ENCODE data around the gene TLX3.
A peak's percentile ranks its signal among the peaks of the same experiment; 100 is the strongest.
"Not testable (repeated sequence)": the region's sequence is repeated elsewhere in the genome, so short reads cannot be mapped to it uniquely, and the experiment has no call there.

Gene TLX3

DNA sequence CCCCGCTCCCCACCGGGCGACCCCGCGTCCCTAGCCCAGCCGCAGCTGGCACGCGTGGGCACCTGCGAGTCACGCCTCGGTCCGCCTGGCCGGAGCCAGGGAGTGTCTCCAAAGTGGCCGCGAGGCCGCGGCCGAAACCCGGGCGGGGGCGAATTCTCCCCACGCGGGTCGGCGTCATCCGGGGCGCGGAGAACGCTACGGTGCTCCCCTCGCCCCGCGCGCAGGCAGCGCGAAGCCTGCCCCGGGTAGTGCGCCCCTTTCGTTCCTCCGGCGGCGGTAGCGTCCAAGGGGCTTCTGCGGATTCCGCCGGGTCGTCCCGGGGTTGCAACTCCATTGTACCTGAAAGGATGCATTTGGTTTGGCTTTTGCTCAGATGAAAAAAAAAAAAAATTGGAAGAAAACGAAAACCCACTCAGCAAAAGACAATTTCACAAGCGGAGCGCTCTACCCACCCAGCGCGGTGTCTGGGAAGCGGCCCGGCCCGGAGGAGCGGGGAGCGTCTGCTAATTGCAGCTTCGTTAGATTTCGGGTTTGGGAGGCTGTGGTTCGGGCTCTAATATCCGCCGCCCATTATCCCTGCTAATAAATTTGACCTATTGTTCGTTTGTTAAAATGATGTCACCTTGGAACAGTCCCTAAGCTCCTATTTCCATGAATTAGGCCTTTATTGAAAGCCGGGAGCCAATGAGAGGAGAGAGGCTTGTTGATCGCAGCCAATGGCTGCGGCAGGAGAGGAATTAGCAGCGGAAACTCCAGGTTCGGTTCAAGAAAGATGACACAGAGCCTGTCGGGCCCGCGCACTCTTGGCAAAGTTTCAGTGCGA is at the start of gene TLX3:
TSS of gene TLX3 (plus strand) at position 796 of the 823 bp plus-strand sequence. CDS start 118 bp downstream, outside the sequence.
- no peak for DNase-seq

DNA sequence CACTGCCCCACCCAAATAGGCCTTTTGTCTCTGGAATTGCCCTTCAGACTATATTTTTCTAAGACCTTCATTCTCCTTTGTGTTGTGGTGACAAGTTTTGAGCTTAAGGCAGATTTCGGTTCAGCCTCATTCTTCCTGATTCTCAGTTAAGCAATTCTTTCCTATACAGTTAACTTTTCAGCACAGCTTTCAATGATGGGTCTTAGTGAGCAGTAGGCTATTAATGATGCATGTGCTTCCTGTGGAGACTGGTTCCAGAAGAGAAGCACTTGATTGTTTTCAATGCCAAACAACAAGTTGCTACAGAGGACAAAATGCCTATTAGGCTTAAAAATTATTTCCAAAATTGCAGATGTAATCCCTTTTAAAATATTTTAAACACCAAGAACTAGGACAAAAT is 47.7 kb upstream of the TLX3 start:
- no peak for DNase-seq

DNA sequence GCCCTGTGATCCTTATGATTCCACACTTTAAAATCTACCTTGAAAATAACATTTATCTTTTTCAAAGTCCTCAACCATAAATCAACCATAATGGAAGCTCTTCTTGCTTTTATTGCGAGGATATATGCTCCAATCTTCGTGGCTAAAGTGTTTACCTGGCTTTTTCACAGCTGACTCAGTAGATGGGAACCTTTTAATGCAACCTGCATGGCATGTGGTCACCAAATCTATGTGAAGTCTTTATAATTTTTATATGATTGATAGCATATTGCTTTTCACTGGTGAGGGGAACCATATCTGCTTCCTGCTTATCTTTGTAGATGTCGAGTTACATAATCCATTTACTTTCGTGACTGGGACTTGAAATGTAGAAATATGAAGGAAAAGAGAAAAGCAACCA is 47.1 kb upstream of the TLX3 start:
- no peak for DNase-seq

DNA sequence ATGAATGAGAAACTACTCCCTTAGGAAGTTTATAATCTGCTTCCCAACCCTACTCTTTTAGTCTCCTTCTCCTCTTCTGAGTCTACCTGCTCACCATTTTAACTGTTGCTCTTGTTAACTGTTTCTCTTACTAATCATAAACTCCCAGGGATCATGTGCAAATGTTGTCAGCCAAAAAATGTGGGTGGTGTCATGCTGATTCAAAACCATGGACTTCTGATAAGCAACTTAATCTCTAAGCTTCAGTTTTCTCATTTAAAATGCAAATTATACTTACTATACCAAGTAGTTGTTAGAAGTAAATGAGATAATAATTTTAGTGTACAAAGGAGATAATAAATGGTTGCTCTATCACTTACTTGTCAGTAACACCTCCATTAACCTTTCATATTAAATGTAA is 45.9 kb upstream of the TLX3 start:
- DNase-seq = no peak

DNA sequence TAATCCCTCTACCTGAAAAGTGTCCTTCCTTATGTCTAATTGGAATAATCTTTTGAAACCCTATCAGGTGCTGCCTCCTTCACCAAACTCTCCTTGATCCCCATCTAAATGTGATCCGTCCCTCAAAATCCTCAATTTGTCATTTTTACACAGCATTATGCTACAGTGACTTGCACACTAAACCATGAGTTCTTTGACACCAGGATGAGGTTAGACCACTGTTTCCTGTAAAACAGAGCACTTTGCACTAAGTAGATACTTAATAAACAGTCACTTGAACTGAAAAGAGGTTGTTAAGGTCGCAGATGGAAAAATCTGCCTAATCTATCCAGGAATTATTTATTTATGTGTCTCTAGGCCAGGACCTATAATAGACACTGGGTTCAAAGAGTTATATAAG is 44.2 kb upstream of the TLX3 start:
- no peak for DNase-seq

DNA sequence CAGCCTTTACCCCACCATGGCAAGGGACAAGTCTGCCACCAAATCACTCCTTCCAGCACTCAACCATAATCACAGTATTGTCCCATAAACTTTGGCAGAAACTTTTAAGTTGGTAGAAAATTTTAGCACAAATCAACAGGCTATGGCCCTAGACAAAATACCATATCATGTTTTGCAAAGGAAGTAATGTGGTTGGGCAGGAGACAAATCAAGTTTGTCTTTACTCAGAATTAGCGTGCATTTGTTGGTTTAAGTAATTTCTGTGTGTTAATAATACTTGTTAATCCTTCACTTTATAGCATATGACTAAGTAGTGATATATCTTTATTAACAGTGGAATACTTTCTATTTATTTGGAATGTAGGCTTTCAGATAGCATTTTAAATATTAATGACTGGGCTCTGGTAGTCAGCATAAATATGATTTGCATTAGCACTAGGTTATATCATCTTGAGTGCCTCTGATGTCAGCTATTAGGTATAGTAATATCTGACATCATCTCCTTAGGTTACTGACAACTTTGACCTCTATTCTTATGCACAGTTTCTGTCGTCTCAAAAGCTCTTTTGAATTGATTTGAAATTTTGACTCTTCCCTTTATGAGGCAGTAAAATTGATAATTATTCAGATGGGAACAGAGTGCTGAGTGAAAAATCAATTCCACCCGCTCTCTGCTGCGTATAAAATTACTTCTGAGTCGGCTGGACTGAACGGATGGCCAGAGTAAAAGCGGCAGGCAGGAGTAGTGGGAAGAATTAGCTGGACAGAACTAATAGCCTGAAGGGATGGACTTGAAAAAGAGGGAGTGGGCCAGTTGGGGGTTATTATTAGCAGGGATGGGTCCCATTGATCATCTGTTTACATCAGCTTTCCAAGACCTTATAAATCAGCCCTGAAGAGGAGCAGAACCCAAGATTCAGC is 40.1 kb upstream of the TLX3 start:
- no peak for DNase-seq

DNA sequence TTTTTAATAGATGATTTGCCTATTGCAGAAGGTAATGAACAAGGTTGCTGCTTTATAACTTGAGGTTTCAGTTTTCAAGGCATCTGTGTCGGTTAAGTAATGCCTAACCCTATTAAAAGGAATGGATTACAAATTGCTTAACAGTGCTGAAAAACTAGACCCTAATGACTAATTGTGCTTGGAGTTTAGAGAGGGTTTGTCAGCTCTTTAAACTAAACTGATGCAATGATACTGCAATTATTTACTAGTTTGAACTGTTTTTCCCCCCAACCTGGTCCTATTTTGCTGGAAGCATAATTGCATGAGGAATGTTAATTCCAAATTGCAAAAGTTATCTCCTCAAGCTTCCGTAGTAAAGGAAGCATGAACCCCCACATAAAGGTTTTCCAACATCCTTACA is 39.3 kb upstream of the TLX3 start:
- no peak for DNase-seq

DNA sequence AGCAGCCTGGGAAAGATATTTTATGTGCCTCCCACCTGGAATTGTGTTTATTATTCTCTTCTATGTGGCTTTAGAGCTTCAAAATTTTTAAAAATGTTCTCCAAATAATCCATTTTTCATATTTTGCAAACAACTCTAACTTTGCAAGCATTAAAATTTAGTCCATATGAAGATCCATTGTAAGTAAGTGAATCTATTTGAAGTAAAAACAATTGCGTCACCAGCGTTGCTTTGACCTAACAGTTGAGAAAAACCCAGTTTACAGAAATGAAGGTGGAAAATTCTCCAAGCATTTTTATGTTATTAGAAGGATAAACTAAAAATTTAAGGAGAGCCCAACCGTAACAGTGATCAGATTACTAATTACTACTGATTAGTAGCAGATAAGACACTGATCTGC is 38.9 kb upstream of the TLX3 start:
- no peak for DNase-seq

DNA sequence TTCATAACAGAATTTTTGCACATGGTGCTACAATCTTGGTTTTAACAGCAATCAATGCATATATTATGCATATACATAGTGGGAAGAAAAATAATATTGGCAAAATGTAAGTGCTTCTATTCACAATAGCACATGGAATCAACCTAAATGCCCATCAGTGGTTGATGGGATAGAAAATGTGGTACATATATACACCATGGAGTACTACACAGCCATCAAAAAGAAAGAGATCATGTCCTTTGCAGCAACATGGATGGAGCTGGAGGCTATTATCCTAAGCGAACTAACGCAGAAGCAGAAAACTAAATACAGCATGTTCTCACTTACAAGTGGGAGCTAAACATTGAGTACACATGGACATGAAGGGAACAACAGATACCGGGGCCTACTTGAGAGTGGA is 37.2 kb upstream of the TLX3 start:
- no peak for DNase-seq

DNA sequence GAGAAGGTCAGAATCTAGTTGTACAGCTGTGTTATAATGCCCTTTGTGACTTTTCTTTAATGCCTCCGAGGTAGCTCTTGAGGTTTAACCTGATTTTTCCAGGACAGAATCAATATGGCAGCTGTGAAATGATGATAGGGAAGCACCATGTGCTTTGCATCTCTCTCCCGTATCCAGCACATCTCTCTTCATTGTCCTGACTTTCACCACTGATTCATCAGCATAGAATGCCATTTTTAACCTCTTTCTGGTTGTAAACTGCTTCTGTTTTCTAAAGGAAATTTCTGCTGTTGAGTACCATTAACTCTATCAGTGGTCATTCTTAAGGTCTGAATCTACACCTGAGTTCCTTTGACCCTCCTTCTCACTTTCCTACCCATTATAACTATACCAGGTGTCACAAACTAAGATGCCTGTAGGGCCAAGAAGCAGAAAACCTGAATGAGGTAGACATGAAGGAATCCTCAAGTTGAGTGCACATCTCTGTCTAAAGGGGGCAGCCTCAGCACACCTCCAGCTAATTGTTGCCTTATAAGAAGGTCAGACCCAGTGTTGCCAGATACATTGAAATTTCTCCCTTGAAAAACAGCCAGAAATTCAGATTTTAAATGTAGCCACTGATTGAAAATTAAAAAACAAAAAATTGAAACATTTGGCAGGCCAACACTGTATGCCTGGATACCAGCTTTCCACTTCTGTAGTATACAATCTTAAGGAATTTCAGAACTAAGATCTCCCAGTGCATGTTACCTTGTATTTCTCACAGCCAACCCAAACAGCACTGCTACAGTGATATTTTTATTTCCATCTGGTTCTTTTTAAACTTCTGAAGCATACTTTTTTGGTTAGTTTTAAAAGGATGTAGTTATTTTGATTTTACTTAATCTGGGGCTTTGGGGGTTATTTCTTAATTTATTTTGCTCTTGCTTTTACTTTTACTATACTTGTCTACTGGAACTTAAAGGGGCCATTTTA is 35.8 kb upstream of the TLX3 start:
- peak; percentile 51 for DNase-seq

DNA sequence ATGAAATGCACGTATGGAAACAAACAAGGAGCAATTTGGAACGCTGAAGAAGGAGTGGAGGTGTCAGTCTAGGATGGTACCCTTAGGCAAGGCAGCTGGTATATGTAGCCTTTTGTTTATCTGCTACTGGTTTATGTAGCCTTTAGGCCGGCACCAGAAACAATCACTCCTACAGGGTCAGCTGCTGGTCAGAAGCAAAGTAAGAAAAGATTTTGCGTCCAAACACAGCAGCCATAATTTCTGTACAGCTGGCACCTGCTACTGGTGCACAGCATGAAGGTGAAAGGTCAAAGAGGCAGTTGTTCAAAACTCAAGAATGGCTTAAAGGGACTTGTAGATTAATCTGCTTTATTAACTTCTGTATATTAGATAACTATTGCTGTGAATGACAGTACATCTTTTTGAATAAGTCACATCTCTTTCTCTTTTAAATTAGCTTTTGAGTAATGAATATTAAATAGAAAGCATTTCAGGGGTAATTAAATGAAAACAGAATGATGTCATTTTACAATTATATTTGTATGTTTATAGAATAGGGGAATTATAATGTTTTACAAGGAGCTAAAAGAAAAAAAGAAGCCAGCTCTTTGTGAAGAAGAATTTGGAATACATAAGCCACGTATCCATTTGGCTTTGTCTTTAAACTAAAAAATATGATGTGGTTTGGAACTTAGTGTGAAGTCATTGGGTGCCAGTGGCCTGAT is 33.1 kb upstream of the TLX3 start:
- DNase-seq = no peak

DNA sequence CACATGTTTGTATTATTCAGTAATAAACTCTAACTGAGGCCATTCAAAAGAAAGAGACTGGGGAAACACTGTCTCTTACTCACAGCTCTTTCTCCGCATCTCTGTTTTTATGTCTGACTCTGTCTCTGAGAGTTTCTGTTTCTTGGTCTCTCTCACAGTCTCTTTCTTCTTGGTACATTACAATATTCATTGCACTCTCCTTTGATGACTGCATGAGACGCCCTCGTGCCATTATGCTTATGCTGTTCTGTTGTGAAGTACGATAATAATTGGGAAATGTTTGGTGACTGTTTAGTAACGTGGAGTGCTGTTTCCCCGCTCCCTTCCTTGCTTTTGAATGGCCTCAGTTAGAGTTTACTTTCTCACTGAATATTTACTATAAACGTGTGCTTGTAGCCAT is 25.3 kb upstream of the TLX3 start:
- no peak for DNase-seq

DNA sequence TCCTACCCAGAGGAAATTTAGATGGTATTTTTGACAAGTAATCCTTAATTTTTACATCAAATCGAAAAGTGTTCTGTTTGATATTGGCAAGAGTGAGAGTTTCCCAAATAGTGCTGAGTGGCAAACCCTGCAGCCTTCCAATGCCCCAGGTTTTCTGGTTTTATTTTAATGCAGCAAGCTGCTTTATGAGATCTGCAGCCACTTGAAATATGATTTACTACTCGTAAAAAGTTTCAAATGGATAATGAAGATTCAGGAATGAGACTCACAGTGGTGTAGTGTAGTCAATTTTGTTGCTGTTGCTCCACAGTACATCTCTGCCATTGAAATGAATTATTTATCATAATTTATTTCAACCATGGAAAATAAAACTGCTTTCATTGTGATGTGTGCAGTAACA is 23.6 kb upstream of the TLX3 start:
- no peak for DNase-seq

DNA sequence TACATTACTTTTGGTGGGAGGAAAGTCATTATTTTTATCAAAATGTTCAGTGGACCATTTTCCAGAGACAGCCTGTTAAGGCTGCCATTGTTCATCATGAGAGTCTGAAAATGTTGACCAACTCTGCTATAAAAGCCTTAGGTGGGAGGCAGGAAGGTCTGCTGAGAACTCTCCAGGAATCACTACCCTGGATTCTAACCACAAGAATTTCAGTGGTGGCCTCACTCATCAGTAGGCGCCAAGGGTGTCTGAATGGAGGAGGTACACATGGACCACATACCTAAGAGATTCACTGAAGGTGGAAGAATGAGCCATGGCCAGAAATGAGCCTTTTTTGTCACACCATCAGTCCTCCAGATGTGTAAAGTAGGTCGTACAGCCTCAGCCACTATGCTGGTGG is 21.0 kb upstream of the TLX3 start:
- no peak for DNase-seq

DNA sequence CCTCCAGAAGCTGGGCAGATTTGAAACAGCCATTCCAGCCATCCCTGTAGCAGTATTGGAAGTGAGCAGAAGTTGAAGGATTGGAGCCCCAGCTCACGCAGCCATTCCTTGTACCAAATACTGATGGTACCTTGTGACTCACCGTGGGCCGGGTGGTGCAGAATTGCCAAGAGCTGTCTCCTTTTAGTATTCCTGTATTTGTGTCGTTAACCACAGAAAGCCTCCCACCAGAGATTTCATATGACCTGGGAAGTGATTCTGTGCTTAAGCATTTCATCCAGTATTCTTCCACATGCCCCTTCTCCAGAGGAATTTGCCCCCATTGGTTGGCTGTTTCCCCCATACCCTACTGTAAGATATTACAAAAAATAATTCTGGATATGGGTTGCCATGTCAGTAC is 17.7 kb upstream of the TLX3 start:
- no peak for DNase-seq

DNA sequence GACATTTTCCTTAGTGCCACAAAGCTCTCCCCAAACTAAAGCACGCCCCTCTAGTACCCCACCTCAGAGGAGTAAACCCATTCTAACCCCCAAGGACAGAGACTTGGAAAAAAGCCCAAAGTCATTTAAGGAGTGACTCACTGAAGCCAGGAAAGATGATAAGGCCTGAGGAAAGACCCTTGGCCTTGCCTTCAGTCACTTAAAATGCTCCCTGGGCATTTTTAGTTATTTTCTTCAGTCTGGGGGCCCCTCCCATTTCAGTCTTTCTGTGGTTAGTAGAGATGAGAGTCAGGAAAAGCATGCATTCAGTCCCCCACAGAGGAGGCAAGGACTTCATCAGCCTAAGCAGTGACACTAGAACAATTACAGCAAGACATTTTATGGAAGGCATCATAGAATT is 13.7 kb upstream of the TLX3 start:
- no peak for DNase-seq

DNA sequence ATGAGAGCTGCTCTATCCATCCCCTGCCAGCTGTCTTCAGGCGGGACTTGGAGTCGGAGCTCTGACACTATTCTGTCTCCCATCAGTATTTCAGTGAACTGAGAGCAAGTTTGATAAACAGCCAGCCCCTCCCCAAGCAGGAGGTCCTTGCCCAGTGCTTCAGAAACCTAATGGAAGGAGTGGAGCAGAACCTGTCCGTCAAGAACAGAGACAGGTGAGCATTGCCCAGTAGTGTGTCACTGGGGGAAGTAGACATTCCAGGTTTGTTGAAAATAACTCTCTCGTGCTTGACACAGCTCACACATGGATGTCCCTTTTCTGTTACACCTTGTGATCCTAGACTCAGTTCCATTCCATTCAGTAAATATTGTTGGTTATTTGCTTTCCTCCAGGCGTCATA is 13.2 kb upstream of the TLX3 start:
- no peak for DNase-seq

DNA sequence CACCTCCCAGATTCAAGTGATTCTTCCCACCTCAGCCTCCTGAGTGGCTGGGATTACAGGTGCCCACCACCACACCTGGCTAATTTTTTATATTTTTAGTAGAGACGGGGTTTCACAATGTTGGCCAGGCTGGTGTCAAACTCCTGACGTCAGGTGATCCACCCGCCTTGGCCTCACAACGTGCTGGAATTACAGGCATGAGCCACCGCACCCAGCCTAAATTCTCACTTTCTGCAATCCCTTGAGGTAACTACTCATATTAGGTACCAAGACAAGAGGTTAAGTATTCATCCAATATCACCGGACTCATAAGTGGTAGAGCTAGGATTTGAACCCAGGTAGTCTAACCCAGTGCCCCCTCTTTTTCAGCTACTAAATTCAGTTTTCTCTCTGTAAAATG is 11.1 kb upstream of the TLX3 start:
- DNase-seq = not testable (repeated sequence)

DNA sequence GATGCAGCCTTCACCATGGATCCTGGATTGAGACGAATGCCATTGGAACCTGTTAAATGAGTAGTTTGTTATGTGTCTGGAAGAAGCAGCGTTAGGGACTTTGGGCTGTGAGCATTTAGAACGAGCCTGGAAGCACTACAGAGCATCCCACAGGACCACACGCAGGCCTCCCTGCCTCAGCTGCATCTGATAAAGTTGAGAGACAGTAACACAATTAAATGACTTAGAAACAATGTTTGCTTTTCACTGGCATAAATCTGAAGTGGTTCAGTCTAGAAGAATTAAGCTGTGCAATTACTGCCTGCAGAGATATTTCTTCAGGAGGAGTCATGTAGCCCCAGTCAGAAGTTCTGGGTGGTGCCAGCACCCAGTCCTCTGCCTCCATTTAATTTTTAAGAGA is 9.8 kb upstream of the TLX3 start:
- DNase-seq = no peak

DNA sequence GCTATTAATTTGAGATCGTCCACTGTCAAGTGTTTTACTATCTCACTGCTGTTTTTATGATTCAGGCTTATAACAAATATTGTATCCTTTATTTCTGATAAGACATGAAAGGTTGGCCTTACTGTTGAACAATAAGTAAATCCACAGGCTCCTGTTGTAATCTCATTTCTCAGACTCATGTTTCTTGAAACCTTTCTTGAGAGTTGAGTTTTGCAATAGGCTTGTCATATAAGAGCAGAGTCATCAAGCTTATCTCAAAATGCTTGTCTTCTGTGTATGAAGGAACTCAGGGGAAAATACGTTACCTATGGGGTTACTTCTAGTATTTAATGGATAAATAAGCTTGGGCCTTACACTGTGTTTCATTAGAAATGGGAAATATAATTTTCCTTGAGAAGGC is 9.2 kb upstream of the TLX3 start:
- no peak for DNase-seq

DNA sequence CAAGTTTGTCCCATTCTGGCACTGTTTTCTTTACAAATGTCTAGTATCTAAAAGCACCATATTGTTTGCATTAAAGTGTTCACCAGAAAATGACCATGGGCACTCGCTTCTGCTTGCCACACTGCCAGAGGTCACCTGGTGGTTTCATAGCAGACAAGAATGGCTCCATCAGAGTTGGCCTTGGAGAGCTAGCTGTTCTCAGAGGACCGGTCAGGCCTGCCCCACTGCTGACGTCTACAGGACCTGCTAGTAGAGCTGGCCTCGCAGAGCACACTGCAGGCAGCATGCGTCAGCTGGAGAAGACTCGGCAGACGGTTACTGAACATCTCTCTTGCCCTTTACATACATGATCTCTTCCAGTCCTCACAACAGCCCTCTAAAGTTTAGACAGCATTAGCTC is 8.7 kb upstream of the TLX3 start:
- no peak for DNase-seq

DNA sequence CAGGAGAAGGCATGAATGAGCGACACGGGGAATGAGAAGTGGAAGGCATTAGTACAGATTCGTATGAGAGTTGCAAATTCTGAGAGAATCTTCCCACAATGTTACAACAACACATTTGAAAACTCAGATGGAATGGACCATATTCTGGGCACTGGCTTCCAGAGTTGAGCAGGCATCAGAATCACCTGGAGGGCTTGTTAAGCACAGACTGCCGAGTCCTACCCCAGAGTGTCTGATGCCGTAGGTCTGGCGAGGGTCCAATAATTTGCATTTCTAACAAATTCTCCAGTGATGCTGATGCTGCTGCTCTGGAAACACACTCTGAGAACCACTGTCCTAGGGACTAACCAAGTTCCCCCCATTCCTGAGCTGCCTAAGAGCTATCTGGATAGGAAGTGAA is 2.9 kb upstream of the TLX3 start:
- no peak for DNase-seq
